HFF-Myc (cell line): ENCODE results near the gene HIVEP1.
A peak's percentile ranks its signal among the peaks of the same experiment; 100 is the strongest.

ENCODE experiments used
- DNase-seq: peaks from one replicate; pipeline ENCODE4 v3.0.0-alpha.2; 2011; ENCODE audit warnings: low read depth; ENCODE audit errors: extremely low read depth
- H3K4me3 ChIP-seq: replicated peaks from 2 replicates; pipeline ENCODE4 v1.5.1; 2011; ENCODE audit warnings: low read depth, mild to moderate bottlenecking, control low read depth, low read length
- TF ChIP-seq, protein P1 (sequence below): IDR thresholded peaks from 2 replicates; pipeline ENCODE4 v1.5.1; 2012; ENCODE audit warnings: mild to moderate bottlenecking, low read depth, low read length, control low read depth; ENCODE audit errors: missing control alignments

HIVEP1 gene

DNA sequence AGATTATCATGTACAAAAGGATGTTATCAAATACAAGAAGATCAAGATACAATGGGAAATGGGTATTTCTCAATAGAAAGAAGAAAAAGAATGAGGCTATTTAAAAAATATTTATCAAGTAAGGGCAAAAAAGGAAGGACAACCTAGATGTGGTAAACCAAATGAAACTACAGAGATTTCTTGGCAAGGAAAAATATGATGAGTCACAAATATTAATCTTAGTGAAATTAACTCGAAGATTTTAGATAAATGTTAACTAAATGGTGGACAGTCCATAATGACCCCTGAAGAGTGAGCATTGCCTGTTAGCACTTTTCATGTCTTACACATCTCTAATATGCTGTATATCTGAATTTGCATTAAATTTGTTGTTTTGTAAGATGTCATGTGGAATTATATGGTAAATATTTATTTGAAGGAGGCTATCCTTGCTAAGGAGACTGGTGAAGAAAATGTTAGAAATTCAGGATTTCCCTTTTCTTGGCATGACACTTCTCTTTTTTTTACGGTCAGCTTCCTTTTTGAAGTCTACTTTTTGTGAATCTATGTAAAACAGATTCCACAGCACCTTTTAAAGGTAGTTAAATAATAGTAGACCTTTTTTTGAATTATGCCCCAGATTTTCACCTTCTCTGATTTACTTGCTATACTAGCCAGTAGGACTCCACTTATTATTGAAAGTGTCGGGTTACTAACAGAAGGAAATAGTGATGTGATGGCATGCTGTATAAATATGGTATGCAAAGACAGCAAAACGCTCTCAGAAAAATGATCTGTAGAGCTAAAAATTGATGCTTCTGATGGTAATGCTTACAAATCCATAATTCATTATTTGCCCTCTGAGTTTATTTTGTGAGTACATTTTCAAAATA, 120.5 kb downstream of the HIVEP1 start:
- TF ChIP-seq, protein P1, sequence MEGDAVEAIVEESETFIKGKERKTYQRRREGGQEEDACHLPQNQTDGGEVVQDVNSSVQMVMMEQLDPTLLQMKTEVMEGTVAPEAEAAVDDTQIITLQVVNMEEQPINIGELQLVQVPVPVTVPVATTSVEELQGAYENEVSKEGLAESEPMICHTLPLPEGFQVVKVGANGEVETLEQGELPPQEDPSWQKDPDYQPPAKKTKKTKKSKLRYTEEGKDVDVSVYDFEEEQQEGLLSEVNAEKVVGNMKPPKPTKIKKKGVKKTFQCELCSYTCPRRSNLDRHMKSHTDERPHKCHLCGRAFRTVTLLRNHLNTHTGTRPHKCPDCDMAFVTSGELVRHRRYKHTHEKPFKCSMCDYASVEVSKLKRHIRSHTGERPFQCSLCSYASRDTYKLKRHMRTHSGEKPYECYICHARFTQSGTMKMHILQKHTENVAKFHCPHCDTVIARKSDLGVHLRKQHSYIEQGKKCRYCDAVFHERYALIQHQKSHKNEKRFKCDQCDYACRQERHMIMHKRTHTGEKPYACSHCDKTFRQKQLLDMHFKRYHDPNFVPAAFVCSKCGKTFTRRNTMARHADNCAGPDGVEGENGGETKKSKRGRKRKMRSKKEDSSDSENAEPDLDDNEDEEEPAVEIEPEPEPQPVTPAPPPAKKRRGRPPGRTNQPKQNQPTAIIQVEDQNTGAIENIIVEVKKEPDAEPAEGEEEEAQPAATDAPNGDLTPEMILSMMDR: no peak
- no peak overlapping the region for H3K4me3 ChIP-seq
- no peak for DNase-seq

DNA sequence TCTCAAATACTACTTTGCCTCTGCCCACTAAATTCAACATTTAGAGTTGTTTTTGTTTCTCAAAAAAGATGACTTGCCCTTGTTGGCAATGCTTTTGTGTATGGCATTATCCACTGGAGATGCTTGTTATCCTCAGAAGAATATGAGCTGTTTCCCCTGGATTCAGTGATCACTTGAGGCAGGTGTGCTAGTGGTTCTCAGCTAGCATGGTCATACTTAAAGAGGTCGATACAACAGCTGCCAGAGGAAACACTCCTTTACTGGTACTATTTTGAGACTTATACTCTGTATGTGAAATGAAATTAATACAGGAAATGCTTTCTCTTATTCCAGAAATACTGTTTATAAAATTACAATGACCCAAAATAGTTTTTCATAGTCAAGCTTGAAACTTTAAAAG, 122.5 kb downstream of the HIVEP1 start:
- H3K4me3 ChIP-seq: no peak overlapping the region
- DNase-seq: no peak
- TF ChIP-seq, protein P1: no peak

DNA sequence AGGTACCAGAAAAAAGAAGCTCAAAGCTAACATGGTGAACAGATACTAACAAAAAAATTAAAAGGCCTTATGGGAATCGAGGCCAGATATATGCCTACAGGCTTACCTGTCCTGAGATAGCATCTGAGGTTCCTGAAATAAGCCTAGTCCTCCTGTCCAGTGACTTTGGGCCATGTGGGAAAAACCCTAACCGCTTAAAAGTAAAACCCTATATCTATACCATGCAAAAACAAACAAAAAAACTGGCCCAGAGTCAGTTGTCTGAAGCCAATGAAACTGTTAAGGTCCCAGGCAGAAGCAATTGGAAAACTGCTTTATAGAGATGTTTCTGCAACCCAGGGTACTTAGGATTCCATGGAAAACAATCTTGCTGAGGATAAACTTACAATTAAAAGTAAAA, 122.9 kb downstream of the HIVEP1 start:
- TF ChIP-seq, protein P1: no peak
- H3K4me3 ChIP-seq: no peak overlapping the region
- DNase-seq: no peak

DNA sequence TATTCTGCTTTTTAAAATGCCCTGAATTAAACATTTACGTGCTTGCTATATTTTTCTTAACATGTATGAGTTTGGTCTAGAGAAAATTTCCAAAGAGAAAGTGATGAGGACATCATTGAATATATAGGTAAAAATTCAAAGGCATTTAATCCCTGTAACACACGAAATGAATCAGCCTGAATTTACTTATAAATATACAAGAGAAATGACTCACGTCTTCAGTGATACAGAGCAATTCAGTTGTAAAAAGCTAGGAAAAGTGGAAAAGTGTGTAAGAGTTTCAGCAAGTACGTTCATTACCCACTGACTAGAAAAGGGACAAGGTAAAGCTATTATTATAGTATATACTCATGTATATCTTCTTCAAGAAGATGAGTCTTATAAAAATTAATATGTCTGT, 124.8 kb downstream of the HIVEP1 start:
- H3K4me3 ChIP-seq: no peak overlapping the region
- DNase-seq: no peak
- TF ChIP-seq, protein P1: no peak

DNA sequence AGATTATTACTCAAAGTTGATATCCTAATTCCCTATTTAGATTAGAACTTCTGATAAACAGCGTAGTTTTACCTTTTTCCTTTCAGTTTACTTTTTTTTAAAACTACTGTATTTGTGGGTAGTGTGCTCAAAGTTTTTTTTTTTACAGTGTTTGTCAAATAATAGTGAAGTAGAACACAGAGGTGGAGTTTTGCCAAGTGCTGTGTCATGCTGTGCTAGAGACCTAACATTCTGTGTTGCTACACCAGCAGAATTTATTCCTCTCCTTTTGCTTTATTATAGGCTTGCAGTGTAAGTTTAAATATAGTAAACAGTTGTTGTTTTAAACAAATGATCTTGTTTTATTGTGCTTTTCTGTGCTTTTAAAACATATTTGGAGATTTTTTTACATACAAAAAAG, 125.4 kb downstream of the HIVEP1 start:
- H3K4me3 ChIP-seq: no peak overlapping the region
- TF ChIP-seq, protein P1: no peak
- DNase-seq: peak; percentile 63

DNA sequence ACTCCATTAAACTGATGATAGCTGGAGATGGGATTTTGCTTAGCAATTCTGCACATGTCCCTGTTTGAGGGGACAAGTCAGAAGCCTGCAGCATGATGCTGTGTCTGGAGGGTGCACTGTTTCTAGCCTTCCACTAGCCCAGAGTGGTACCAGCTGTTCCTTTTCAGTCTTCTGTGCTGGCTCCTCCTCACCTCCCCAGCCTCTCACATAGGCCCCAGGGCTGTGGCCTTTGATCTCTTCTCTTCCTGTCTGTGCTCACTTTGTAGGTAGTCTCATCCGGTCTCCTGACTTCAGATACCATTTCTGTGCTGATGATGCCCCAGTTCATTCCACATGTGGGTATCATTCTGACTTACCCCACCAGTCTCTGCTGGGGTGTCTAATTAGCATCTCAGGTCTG, 126.3 kb downstream of the HIVEP1 start:
- no peak for DNase-seq
- TF ChIP-seq, protein P1: no peak

More for the DNA sequence above, 126.3 kb downstream of the HIVEP1 start:
- H3K4me3 ChIP-seq: no peak overlapping the region
